ENCODE measurements around the gene ACSL5. TPM values are rescaled to one million over a fixed set of nuclear protein-coding genes. Genes with fewer than 3 reads are reported as not detected.

The ACSL5 gene
- total and polyA plus RNA-seq, 2 donors = 13.0 to 15.9 TPM

DNA sequence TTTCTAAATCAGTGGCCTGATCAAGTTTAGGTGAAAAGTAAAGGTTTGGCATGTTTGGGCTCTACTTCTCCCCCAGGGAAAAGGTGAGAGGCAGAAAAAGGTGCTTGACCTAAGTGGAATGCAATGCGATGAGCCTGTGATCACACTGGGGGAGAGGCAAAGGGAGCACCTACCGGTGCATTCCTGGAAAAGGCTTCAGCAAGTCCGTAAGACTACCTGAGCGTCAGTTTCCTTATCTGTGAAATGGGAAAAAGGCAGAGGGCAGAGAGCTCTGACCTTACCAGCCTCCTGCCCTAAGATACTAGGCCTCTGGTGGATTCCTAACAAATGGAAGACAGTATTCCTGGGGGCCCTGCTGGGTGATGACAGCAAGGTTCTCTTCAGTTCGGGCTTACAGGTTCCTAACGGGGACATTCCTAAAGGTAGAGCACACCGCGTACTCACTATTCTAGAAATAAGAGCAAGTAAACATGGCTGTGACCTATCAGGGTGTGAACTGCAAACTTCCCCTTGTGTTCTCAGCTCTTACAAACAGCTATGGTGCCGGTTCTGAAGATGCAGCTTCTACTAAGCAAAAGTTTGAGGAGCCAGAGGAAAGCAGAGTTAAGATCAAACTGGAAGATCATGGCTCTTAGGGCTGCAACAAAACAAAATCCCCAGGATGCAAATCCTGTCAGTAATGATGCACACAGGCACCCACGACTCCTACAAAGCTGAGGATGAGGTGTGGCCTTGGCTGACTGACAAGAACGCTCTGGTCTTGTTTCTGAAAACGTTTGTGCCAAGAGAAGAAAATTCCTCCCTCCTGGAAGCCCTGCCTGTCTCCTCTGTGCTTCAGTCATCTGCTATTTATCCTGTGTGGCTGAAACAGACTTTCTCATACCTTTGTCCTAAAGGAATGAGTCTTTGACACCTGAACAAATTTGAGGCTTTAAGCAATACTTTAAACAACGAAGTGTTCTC is 13.3 kb upstream of the ACSL5 start:
- H3K4me1 ChIP-seq (ENCODE audit: control insufficient read depth in 2 of 2, insufficient read depth in 2 of 2, low read length in 2 of 2) = no peaks in the 10 kb centered on the region
- H3K9me3 ChIP-seq (ENCODE audit: control insufficient read depth in 2 of 2, insufficient read depth in 1 of 2, low read length in 1 of 2) = no peaks in the 10 kb centered on the region
- no peaks in the 10 kb centered on the region for H3K36me3 ChIP-seq (ENCODE audit: control insufficient read depth in 2 of 2, insufficient read depth in 2 of 2, low read length in 1 of 2)
- 87% methylated on average over 13 of the region's 13 CpGs for WGBS
- H3K27ac ChIP-seq (ENCODE audit: low read depth in 1 of 2, low read length in 1 of 2) = no peak overlapping the region
- H3K4me3 ChIP-seq (ENCODE audit: low read length in 2 of 2) = no peak overlapping the region
- no peak for DNase-seq (ENCODE audit: low read depth in 6 of 9, low spot score in 9 of 9)
- H3K27me3 ChIP-seq (ENCODE audit: control insufficient read depth in 2 of 2, insufficient read depth in 1 of 2, low read length in 1 of 2) = peaks cover 0 to 3% of the 10 kb centered on the region in 2 donors

DNA sequence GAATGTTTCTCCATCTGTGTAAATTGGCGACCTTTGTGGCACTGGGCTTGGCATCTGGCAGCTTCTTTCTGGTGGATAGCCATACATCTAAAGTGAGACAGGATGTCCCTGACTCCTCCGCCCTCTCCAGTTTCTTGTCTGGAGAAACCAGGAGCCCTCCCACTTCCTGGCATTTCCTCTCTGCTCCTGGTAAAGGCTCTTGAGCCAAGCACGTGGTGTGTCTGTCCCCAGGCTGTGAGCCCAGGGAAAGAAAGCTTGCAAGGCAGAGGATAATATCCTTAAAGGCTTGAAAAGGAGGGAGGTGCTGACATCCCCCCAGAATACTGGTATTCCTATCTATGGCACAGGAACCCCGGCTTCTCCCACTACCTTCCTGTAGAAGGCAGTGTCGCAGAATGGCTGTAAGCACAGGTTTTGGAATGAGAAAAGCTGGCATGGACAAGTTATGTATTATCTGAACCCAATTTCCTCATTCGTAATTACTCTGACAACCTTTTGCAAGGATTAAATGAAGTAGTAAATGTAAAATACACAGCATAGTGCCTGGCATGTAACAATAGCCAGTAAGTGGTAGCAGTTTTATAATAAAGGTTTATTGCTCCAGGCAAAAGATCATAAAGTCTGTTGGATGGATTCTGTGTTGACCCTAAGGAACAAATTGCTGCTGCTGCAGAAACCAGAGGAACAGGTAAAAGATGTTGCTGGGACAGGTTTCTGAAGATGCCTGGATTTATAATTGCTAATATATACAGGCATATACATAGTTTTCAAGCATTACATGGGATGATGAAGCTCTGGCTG is 11.8 kb upstream of the ACSL5 start:
- Histone ChIP-seq H3K36me3 (ENCODE audit: control insufficient read depth in 2 of 2, insufficient read depth in 2 of 2, low read length in 1 of 2) (no peaks in the 10 kb centered on the region), H3K27ac (ENCODE audit: low read depth in 1 of 2, low read length in 1 of 2) (no peak overlapping the region), H3K4me3 (ENCODE audit: low read length in 2 of 2) (no peak overlapping the region), H3K27me3 (ENCODE audit: control insufficient read depth in 2 of 2, insufficient read depth in 1 of 2, low read length in 1 of 2) (peaks cover 0 to 3% of the 10 kb centered on the region in 2 donors), H3K9me3 (ENCODE audit: control insufficient read depth in 2 of 2, insufficient read depth in 1 of 2, low read length in 1 of 2) (no peaks in the 10 kb centered on the region), H3K4me1 (ENCODE audit: control insufficient read depth in 2 of 2, insufficient read depth in 2 of 2, low read length in 2 of 2) (no peaks in the 10 kb centered on the region)
- DNase-seq (ENCODE audit: low read depth in 6 of 9, low spot score in 9 of 9) = no peak
- 76% methylated on average over 6 of the region's 6 CpGs for WGBS

DNA sequence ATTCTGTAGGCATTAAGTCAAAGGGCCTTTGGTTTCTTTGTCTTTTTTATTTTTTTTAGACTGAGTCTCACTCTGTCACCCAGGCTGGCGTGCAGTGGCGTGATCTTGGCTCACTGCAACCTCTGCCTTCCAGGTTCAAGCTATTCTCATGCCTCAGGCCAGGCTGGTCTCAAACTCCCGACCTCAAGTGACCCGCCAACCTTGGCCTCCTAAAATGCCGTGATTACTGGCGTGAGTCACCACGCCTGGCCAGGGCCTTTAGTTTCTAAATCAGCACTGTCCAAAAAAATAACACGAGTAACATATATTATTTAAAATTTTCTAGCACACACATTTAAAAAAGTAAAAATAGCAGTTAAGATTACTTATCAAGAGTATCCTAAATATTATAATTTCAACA is 11.1 kb upstream of the ACSL5 start:
- Histone ChIP-seq H3K9me3 (ENCODE audit: control insufficient read depth in 2 of 2, insufficient read depth in 1 of 2, low read length in 1 of 2) (no peaks in the 10 kb centered on the region), H3K4me1 (ENCODE audit: control insufficient read depth in 2 of 2, insufficient read depth in 2 of 2, low read length in 2 of 2) (no peaks in the 10 kb centered on the region), H3K27me3 (ENCODE audit: control insufficient read depth in 2 of 2, insufficient read depth in 1 of 2, low read length in 1 of 2) (peaks cover 0 to 3% of the 10 kb centered on the region in 2 donors), H3K4me3 (ENCODE audit: low read length in 2 of 2) (no peak overlapping the region), H3K27ac (ENCODE audit: low read depth in 1 of 2, low read length in 1 of 2) (no peak overlapping the region), H3K36me3 (ENCODE audit: control insufficient read depth in 2 of 2, insufficient read depth in 2 of 2, low read length in 1 of 2) (no peaks in the 10 kb centered on the region)
- WGBS = 94% methylated on average over 8 of the region's 8 CpGs
- DNase-seq (ENCODE audit: low read depth in 6 of 9, low spot score in 9 of 9) = no peak

DNA sequence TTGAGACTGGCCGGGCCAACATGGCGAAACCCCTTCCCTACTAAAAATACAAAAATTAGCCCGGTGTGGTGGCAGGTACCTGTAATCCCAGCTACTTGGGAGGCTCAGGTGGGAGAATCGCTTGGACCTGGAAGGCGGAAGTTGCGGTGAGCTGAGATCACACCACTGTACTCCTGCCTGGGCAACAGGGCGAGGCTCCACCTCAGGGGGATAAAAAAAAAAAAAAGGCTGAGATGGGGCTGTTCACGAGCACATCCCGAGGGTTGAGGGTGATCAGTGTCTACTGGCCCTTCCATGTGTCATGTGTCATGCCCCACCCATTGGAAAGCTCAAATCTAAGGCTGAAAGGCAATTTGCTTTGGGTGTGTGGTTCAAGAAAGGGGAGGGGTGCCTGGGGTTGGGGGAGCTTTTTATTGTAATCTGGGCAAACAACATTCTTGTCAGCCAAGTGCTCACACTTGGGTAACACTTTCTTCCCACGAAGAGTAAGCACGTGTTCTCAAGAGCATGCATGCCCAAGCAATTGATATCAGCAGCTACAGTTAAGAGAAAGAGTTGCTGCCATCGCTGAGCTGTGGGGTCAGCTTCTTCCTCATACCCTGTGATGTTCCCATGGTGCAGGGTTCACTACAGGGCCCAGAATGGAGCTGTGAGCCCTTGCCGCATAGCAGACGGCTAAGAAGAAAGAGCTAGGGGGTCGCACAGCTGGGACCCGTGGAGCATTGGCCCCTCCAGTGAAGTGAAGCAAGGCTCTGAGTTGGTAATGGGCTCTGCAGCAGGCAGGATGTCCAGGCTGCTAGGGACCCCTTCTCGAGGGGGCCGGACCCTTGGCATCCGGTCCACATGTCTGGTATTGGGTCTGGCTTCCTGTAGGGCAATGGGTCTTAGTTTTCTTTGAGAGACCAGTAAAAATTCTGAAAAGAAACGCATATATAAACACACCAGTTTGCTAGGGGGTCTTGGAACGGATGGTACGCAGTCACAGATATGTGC is 9.9 kb upstream of the ACSL5 start:
- Histone ChIP-seq H3K4me3 (ENCODE audit: low read length in 2 of 2) (no peak overlapping the region), H3K9me3 (ENCODE audit: control insufficient read depth in 2 of 2, insufficient read depth in 1 of 2, low read length in 1 of 2) (no peaks in the 10 kb centered on the region), H3K27me3 (ENCODE audit: control insufficient read depth in 2 of 2, insufficient read depth in 1 of 2, low read length in 1 of 2) (peaks cover 0 to 3% of the 10 kb centered on the region in 2 donors), H3K27ac (ENCODE audit: low read depth in 1 of 2, low read length in 1 of 2) (no peak overlapping the region), H3K4me1 (ENCODE audit: control insufficient read depth in 2 of 2, insufficient read depth in 2 of 2, low read length in 2 of 2) (no peaks in the 10 kb centered on the region), H3K36me3 (ENCODE audit: control insufficient read depth in 2 of 2, insufficient read depth in 2 of 2, low read length in 1 of 2) (no peaks in the 10 kb centered on the region)
- WGBS = 93% methylated on average over 22 of the region's 22 CpGs
- DNase-seq (ENCODE audit: low read depth in 6 of 9, low spot score in 9 of 9) = no peak

DNA sequence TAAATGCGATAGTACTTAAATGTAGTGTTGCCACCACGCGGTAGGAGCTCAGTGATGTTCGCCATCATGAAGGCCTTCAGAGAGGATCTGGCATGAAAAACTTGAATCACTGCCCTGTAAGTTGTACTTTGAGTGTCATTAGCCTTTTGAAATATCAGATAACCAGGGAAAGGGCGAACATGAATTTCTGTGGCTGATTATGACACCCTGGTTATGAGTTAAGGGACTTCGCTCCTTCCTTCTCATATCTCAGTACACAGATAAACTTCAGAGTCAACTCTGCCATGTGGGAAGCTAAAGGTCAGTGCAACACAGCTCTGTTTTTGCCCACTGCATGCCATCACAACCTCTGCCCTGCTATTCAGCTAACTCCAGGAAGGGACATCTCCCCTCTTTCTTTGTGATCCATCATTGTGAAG is 8.9 kb upstream of the ACSL5 start:
- WGBS = 98% methylated on average over 6 of the region's 6 CpGs
- H3K9me3 ChIP-seq (ENCODE audit: control insufficient read depth in 2 of 2, insufficient read depth in 1 of 2, low read length in 1 of 2) = no peaks in the 10 kb centered on the region
- DNase-seq (ENCODE audit: low read depth in 6 of 9, low spot score in 9 of 9) = no peak
- no peak overlapping the region for H3K4me3 ChIP-seq (ENCODE audit: low read length in 2 of 2)
- H3K4me1 ChIP-seq (ENCODE audit: control insufficient read depth in 2 of 2, insufficient read depth in 2 of 2, low read length in 2 of 2) = no peaks in the 10 kb centered on the region
- no peaks in the 10 kb centered on the region for H3K36me3 ChIP-seq (ENCODE audit: control insufficient read depth in 2 of 2, insufficient read depth in 2 of 2, low read length in 1 of 2)
- H3K27ac ChIP-seq (ENCODE audit: low read depth in 1 of 2, low read length in 1 of 2) = no peak overlapping the region
- peaks cover 0 to 3% of the 10 kb centered on the region in 2 donors for H3K27me3 ChIP-seq (ENCODE audit: control insufficient read depth in 2 of 2, insufficient read depth in 1 of 2, low read length in 1 of 2)

GRCh38 chr10:112365451-112365850 is 8.5 kb upstream of the ACSL5 start:
- H3K4me3 ChIP-seq (ENCODE audit: low read length in 2 of 2) = no peak overlapping the region
- H3K36me3 ChIP-seq (ENCODE audit: control insufficient read depth in 2 of 2, insufficient read depth in 2 of 2, low read length in 1 of 2) = no peaks in the 10 kb centered on the region
- no peaks in the 10 kb centered on the region for H3K4me1 ChIP-seq (ENCODE audit: control insufficient read depth in 2 of 2, insufficient read depth in 2 of 2, low read length in 2 of 2)
- no peak overlapping the region for H3K27ac ChIP-seq (ENCODE audit: low read depth in 1 of 2, low read length in 1 of 2)
- no peak for DNase-seq (ENCODE audit: low read depth in 6 of 9, low spot score in 9 of 9)
- no peaks in the 10 kb centered on the region for H3K9me3 ChIP-seq (ENCODE audit: control insufficient read depth in 2 of 2, insufficient read depth in 1 of 2, low read length in 1 of 2)
- H3K27me3 ChIP-seq (ENCODE audit: control insufficient read depth in 2 of 2, insufficient read depth in 1 of 2, low read length in 1 of 2) = peaks cover 0 to 3% of the 10 kb centered on the region in 2 donors
- 95% methylated on average over 6 of the region's 6 CpGs for WGBS

DNA sequence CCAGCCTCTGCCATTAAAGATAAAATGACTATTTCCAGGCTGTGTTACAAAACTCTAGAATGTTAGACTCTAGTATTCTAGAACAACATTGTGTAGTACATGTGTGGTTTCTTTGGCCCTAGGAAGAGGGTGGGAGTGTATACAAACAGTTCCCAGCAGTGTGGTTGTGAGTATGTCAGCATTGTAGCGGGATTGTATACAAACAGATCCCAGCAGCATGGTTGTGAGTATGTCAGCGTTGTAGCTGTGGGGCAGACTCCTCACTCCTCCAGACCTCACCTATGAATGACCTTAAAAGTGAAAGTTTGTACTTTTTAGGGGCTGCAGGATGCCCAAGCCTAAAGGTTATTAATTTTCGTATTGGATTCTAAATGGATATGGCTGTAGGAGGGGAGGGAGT is 6.9 kb upstream of the ACSL5 start:
- H3K4me1 ChIP-seq (ENCODE audit: control insufficient read depth in 2 of 2, insufficient read depth in 2 of 2, low read length in 2 of 2) = no peaks in the 10 kb centered on the region
- 93% methylated on average over 3 of the region's 3 CpGs for WGBS

GRCh38 chr10:112367516-112367915 is 6.4 kb upstream of the ACSL5 start:
- Histone ChIP-seq H3K36me3 (ENCODE audit: control insufficient read depth in 2 of 2, insufficient read depth in 2 of 2, low read length in 1 of 2) (no peaks in the 10 kb centered on the region), H3K4me3 (ENCODE audit: low read length in 2 of 2) (no peak overlapping the region), H3K27ac (ENCODE audit: low read depth in 1 of 2, low read length in 1 of 2) (no peak overlapping the region), H3K9me3 (ENCODE audit: control insufficient read depth in 2 of 2, insufficient read depth in 1 of 2, low read length in 1 of 2) (no peaks in the 10 kb centered on the region), H3K27me3 (ENCODE audit: control insufficient read depth in 2 of 2, insufficient read depth in 1 of 2, low read length in 1 of 2) (no peaks in the 10 kb centered on the region), H3K4me1 (ENCODE audit: control insufficient read depth in 2 of 2, insufficient read depth in 2 of 2, low read length in 2 of 2) (no peaks in the 10 kb centered on the region)
- no peak for DNase-seq (ENCODE audit: low read depth in 6 of 9, low spot score in 9 of 9)
- 98% methylated on average over 4 of the region's 4 CpGs for WGBS

More for the DNA sequence above, 6.9 kb upstream of the ACSL5 start:
- H3K27ac ChIP-seq (ENCODE audit: low read depth in 1 of 2, low read length in 1 of 2) = no peak overlapping the region
- no peaks in the 10 kb centered on the region for H3K36me3 ChIP-seq (ENCODE audit: control insufficient read depth in 2 of 2, insufficient read depth in 2 of 2, low read length in 1 of 2)
- DNase-seq (ENCODE audit: low read depth in 6 of 9, low spot score in 9 of 9) = no peak
- no peaks in the 10 kb centered on the region for H3K9me3 ChIP-seq (ENCODE audit: control insufficient read depth in 2 of 2, insufficient read depth in 1 of 2, low read length in 1 of 2)
- peaks cover 0 to under 1% of the 10 kb centered on the region in 2 donors for H3K27me3 ChIP-seq (ENCODE audit: control insufficient read depth in 2 of 2, insufficient read depth in 1 of 2, low read length in 1 of 2)
- H3K4me3 ChIP-seq (ENCODE audit: low read length in 2 of 2) = no peak overlapping the region
